Activated CD8-positive, alpha-beta memory T cell treated with anti-CD3 and anti-CD28 coated beads for 48 hours (primary cell): ENCODE data around the gene PPFIBP2.

Source experiments
- DNase-seq, 3 experiments: peaks; one replicate each; pipeline ENCODE4 v3.0.0-alpha.2; 2020; ENCODE audit warnings: low read depth in 2 of 3, low spot score in 2 of 3

Gene PPFIBP2

GRCh38 chr11:7548659-7549274 is 35.0 kb downstream of the PPFIBP2 start:
- DNase-seq, result no peak

- no peak for DNase-seq
These were observed 35.9 kb downstream of the PPFIBP2 start for GRCh38 chr11:7549681-7550080.

GRCh38 chr11:7551571-7551970 is 37.8 kb downstream of the PPFIBP2 start:
- no peak for DNase-seq

GRCh38 chr11:7552666-7553065 is 38.9 kb downstream of the PPFIBP2 start:
- DNase-seq, result no peak

GRCh38 chr11:7555052-7555699 is 41.4 kb downstream of the PPFIBP2 start:
- no peak for DNase-seq

GRCh38 chr11:7558046-7558445 is 44.2 kb downstream of the PPFIBP2 start:
- DNase-seq, result no peak

GRCh38 chr11:7559398-7560283 is 45.8 kb downstream of the PPFIBP2 start:
- no peak for DNase-seq

- no peak for DNase-seq
These were observed 47.8 kb downstream of the PPFIBP2 start for GRCh38 chr11:7561562-7561961.

GRCh38 chr11:7563281-7563680 is 49.5 kb downstream of the PPFIBP2 start:
- no peak for DNase-seq

- no peak for DNase-seq
These were observed 51.0 kb downstream of the PPFIBP2 start for GRCh38 chr11:7564803-7565202.

GRCh38 chr11:7567311-7567710 is 53.5 kb downstream of the PPFIBP2 start:
- no peak for DNase-seq

GRCh38 chr11:7569044-7569443 is 55.2 kb downstream of the PPFIBP2 start:
- DNase-seq, result no peak

GRCh38 chr11:7570241-7570640 is 56.4 kb downstream of the PPFIBP2 start:
- DNase-seq, result no peak

- no peak for DNase-seq
These were observed 57.2 kb downstream of the PPFIBP2 start for GRCh38 chr11:7570938-7571521.

GRCh38 chr11:7571640-7572000 is 57.8 kb downstream of the PPFIBP2 start:
- no peak for DNase-seq

- no peak for DNase-seq
These were observed 58.4 kb downstream of the PPFIBP2 start for GRCh38 chr11:7572001-7572712.

- DNase-seq, result no peak
These were observed 59.4 kb downstream of the PPFIBP2 start for GRCh38 chr11:7573193-7573557.

GRCh38 chr11:7573558-7574296 is 59.9 kb downstream of the PPFIBP2 start:
- no peak for DNase-seq

GRCh38 chr11:7574491-7575130 is 60.8 kb downstream of the PPFIBP2 start:
- DNase-seq, result no peak
